ENCODE measurements around the gene CLN5. TPM values are rescaled to one million over a fixed set of nuclear protein-coding genes. Genes with fewer than 3 reads are reported as not detected.
A peak's percentile ranks its signal among the peaks of the same experiment; 100 is the strongest.

Gene CLN5
- total and polyA plus RNA-seq, 2 of the 13 experiments (the other 11 are each of a cell fraction or from before 2014, with no cell fraction given): 10.1 to 13.7 TPM

GRCh38 chr13:76991796-76992547 lies at the start of gene CLN5 (continued):
- TF ChIP-seq TBX3 (IDR thresholded peaks at IDR 0.05; ENCODE audit: borderline replicate concordance) (no peak), RFX3 (CRISPR knock-in tag; IDR thresholded peaks at IDR 0.05) (no peak), ZSCAN21 (CRISPR knock-in tag; IDR thresholded peaks at IDR 0.05; ENCODE audit: borderline replicate concordance) (peak; percentile 88; the same call in 1 of the 2 replicates), ZNF343 (CRISPR knock-in tag; IDR thresholded peaks at IDR 0.05) (peak; percentile 67; the same call in 1 of the 2 replicates), HNRNPK (IDR thresholded peaks at IDR 0.05; ENCODE audit: low read depth, low read length, poor library complexity, severe bottlenecking) (peak; percentile 76), FOXK1 (CRISPR knock-in tag; IDR thresholded peaks at IDR 0.05; ENCODE audit: borderline replicate concordance, low read depth) (peak; percentile 69; the same call in 1 of the 2 replicates), JUND (CRISPR knock-in tag; IDR thresholded peaks at IDR 0.05) (no peak; the same call in 1 of the 2 replicates), RNF2 (conservative IDR thresholded peaks at IDR 0.05; ENCODE audit: low read depth) (peak; percentile 86; the same call in 1 of the 2 replicates), ZBTB49 (CRISPR knock-in tag; IDR thresholded peaks at IDR 0.05; ENCODE audit: borderline replicate concordance) (no peak), PAX8 (CRISPR knock-in tag; IDR thresholded peaks at IDR 0.05; ENCODE audit: borderline replicate concordance) (no peak), PHB2 (IDR thresholded peaks at IDR 0.05; ENCODE audit: partially characterized antibody) (no peak), ZNF207 (IDR thresholded peaks at IDR 0.05; ENCODE audit: borderline replicate concordance) (no peak), ZNF674 (CRISPR knock-in tag; IDR thresholded peaks at IDR 0.05; ENCODE audit: low read depth) (no peak), BATF2 (CRISPR knock-in tag; IDR thresholded peaks at IDR 0.05) (peak; percentile 49; the same call in 1 of the 2 replicates), TMF1 (CRISPR knock-in tag; IDR thresholded peaks at IDR 0.05; ENCODE audit: low read depth) (0 out of 2 replicates have a peak, but pooled peaks have one; percentile 55), ZNF570 (CRISPR knock-in tag; IDR thresholded peaks at IDR 0.05; ENCODE audit: borderline replicate concordance) (no peak), ARNTL (CRISPR knock-in tag; IDR thresholded peaks at IDR 0.05) (peak; percentile 47; the same call in 1 of the 2 replicates), THAP8 (CRISPR knock-in tag; IDR thresholded peaks at IDR 0.05; ENCODE audit: borderline replicate concordance) (peak; percentile 91; the same call in 1 of the 2 replicates), ZMYM2 (CRISPR knock-in tag; IDR thresholded peaks at IDR 0.05) (no peak), ELF1 (CRISPR knock-in tag; IDR thresholded peaks at IDR 0.05) (peak; percentile 90), DR1 (CRISPR knock-in tag; IDR thresholded peaks at IDR 0.05) (peak; percentile 81), HOXA9 (CRISPR knock-in tag; IDR thresholded peaks at IDR 0.05; ENCODE audit: borderline replicate concordance) (peak; percentile 74; the same call in 1 of the 2 replicates), FOXA1 (IDR thresholded peaks at IDR 0.05) (no peak), FOXA1 (CRISPR knock-in tag; IDR thresholded peaks at IDR 0.05) (0 out of 2 replicates have a peak, but pooled peaks have one; percentile 36), ZNF44 (CRISPR knock-in tag; IDR thresholded peaks at IDR 0.05) (no peak), KAT2B (IDR thresholded peaks at IDR 0.05; ENCODE audit: borderline replicate concordance, low read depth, low read length) (no peak), ARNT2 (CRISPR knock-in tag; IDR thresholded peaks at IDR 0.05; ENCODE audit: low read depth) (peak; percentile 80), MTA1 (CRISPR knock-in tag; IDR thresholded peaks at IDR 0.05; ENCODE audit: borderline replicate concordance) (peak; percentile 59; the same call in 1 of the 2 replicates)

Data from HepG2 (cell line).